WI38 (cell line): ENCODE results near the gene PFAS.

Experiments
- H3K4me3 ChIP-seq: 2 replicates; pipeline ENCODE4 v1.5.1; 2011; ENCODE audit warnings: low read depth, mild to moderate bottlenecking, control low read depth, low read length
- CTCF ChIP-seq: IDR thresholded peaks from 2 replicates; pipeline ENCODE4 v1.5.1; 2012; ENCODE audit warnings: low read depth, mild to moderate bottlenecking, control low read depth, low read length

PFAS gene

GRCh38 chr17:8315764-8316217 is 66.7 kb downstream of the PFAS start:
- H3K4me3 ChIP-seq, result no peak overlapping the region
- TF ChIP-seq CTCF, result no peak

DNA sequence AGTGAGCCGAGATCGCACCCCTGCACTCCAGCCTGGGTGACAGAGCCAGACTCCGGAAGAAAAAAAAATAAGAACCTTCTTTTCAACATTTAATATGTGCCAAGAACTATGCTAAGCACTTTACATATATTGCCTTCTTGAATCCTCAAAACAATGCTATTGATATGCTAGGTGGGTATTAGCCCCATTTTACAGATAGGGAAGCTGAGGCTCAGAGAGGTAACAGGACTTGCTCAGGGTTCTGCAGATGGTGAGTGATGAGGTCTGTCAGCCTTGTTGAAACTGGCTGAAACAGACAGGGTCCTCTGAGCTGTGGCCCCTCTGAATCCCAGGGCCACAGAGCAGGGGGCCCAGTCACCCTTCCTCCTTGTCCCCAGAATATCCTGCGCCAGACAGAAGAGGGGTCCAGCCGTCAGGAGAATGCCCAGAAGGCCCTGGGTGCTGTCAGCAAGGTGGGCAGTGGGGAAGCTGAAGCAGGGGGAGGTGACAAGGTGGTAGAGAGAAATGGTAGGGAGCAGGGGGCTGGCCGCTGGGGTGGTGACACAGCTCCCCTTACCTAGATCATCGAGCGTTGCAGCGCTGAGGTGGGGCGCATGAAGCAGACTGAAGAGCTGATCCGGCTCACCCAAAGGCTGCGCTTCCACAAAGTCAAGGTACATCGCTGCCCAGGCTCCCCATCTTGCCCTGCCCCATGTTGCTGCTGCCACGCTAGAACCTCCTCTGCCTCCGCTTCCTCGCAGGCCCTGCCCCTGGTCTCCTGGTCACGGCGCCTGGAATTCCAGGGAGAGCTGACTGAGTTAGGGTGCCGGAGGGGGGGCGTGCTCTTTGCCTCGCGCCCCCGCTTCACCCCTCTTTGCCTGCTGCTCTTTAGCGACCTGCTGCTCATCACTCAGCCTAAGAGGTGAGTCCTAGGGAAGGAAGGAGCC is 69.2 kb downstream of the PFAS start:
- no peak overlapping the region for H3K4me3 ChIP-seq
- no peak for TF ChIP-seq CTCF
